UCSD-AML1 (cell line): ENCODE data around the gene RIN2.
"Not testable (repeated sequence)": the region's sequence is repeated elsewhere in the genome, so short reads cannot be mapped to it uniquely, and the experiment has no call there.

Source experiments
- DNase-seq: peaks from one replicate; lab custom pipeline; 2025; ENCODE audit not compliant: unreplicated experiment; lab: John Stamatoyannopoulos, UW

Gene RIN2

GRCh38 chr20:19738951-19739350, 19.1 kb upstream of the RIN2 start:
- DNase-seq: no peak

DNA sequence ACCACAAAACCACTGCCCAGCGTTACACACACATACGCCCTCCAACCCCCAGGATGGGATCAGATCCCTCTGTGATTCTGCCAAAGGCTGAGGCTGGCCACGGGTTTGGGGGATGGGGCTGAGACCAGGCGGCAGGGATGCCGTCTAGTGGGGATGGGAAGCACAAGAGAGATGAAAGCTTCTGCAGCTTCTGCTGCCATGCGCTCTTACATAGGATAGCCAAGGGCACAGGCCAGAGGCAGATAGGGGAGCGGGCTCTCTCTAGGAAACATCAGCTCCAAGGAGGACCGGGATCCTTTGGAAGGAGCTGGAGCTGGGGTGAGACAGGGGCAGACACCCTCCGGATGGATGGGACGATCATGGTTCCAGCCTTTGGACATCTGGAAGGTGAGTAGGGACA, 18.7 kb upstream of the RIN2 start:
- no peak for DNase-seq

GRCh38 chr20:19740512-19740911, 17.5 kb upstream of the RIN2 start:
- DNase-seq: no peak

DNA sequence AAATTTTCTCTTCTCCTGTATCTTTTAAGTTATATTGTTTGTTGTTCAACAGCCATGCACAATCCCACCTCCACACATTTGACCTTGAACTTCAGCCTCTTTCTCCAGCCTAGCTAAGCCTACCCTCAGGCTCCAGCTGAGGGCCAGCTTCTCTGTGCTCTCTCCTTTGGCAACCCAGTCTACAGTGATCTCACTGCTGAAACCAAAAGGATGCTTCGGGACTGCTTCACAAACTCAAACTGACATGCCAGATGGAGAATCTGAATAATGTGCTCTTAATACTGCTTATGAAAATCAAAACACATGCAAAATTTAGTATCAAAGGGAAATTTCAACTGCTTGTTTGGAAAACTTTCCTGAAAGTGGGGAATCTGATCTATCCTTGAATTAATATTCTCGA, 16.1 kb upstream of the RIN2 start:
- DNase-seq: no peak

DNA sequence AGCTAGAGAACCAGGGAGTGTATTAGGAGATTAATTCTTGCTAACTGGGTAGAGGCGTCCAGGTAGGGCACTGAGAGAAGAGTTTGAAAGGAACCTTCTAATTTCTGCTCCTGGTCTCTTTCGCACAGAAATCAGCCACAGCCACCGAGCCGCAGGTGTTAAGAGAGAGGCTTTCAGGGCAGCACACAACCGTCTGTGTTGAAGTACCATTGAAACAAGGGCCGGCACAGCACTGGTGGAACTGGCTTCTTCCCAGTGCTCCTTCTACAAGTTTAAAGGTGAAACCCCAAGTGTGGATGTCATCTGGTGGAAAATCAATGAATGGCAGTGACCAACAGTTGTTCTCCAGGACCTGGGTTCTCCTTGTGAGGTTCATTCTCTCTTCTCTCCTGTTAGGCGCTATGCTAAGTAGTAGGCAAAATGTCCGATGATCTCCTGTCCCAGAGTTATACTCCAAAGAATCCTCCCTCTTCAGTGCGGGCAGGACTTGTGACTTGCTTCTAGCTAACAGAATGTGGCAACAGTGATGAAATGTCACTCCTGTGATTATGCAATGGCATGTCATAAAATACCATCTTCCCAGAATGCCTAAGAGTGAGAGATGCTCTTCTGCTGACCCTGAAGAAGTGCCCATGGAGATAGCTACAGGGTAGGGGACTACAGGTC, 15.0 kb upstream of the RIN2 start:
- no peak for DNase-seq

GRCh38 chr20:19743640-19743995, 14.4 kb upstream of the RIN2 start:
- DNase-seq: peak; percentile 49

- DNase-seq: no peak
These were observed 13.0 kb upstream of the RIN2 start for GRCh38 chr20:19745106-19745505.

DNA sequence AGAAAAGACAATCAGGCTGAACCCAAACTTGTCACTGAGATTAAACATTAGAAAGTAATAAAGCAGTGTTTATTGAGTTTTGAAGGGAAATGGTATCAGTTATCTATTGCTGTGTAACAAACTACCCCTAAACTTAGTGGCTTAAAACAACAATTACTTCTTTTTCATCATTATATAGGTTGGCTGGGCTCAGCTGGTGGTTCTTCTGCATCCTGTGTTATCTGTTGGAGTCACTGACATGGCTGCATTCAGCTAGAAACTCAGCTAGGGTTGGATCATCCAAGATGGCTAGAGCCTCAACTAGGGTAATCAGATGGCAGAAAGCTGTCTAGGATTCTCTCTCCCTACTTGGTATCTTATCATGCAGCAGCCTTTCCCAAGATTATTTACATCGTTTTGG, 12.5 kb upstream of the RIN2 start:
- no peak for DNase-seq

DNA sequence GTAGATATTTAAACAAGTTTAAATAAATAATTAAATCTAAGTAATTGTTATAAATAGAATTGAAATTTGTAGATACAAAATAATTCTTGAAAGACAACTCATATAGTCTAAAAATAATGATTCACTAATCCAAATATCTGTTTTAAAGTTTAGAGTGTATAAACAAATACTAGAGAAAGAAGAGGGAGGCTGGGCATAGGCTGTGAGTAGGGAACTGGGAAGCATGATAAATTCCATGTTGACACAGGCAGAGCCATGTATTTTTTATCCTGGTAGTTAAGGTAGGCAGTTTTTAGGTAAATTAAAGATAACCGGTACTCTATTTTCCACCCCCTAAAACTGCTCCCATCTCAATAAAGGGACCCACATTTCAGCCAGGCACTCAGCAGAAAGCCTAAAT, 11.7 kb upstream of the RIN2 start:
- DNase-seq: no peak

- no peak for DNase-seq
These were observed 10.2 kb upstream of the RIN2 start for GRCh38 chr20:19747903-19748302.

GRCh38 chr20:19748681-19749080, 9.4 kb upstream of the RIN2 start:
- DNase-seq: no peak

DNA sequence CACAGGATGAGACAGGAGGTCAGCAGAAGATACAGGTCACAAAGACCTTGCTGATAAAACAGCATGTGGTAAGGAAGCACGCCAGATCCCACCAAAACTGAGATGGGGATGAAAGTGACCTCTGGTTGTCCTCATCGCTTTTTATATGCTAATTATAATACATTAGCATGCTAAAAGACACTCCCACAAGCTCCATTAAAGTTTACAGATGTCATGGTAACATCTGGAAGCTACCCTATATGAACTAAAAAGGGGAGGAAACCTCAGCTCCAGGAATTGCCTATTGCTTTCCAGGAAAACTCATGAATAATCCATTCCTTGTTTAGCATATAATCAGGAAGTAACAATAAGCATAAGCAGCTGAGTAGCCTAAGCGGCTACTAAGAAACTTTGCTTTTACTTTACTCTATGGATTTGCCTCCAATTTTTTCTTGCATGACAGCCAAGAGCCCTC, 8.4 kb upstream of the RIN2 start:
- DNase-seq: no peak

DNA sequence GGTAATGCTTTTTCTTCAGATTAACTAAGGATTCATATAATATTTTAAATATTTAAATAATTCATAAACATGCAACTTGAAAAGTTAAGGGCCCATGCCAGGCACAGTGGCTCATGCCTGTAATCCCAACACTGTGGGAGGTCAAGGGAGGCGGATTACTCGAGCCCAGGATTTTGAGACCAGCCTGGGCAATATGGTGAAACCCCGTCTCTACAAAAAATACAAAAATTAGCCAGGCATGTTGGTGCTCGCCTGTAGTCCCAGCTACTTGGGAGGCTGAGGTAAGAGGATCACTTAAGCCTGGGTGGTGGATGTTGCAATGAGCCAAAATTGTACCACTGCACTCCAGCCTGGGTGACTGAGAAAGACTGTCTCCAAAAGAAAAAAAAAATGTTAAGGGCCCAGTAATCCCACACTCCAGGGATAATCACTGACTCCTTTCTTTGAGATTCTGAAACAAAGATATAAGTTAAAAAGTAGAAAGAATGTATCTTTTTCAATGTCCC, 7.9 kb upstream of the RIN2 start:
- DNase-seq: no peak

- DNase-seq: peak; percentile 26
These were observed 7.0 kb upstream of the RIN2 start for GRCh38 chr20:19750907-19751636.

DNA sequence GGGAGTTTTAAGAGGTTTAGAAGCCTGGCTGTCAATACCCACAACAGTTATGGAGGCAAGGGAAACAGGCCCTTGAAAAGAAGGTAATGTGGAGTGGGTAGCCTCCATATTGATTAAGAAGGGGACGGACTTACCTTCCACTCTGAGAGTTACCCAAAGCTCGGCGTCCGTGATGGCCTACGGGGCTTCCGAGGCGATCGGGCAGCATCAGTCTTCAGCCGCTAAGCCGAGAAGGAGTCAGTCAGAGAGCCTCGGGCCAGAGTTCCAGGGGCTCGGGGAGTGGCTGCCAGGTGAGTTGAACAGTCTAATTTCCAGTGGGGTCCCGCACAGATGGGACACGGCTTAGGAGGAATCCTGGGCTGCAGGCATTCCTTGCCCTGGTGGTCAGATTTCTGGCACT, 3.9 kb upstream of the RIN2 start:
- DNase-seq: not testable (repeated sequence)

DNA sequence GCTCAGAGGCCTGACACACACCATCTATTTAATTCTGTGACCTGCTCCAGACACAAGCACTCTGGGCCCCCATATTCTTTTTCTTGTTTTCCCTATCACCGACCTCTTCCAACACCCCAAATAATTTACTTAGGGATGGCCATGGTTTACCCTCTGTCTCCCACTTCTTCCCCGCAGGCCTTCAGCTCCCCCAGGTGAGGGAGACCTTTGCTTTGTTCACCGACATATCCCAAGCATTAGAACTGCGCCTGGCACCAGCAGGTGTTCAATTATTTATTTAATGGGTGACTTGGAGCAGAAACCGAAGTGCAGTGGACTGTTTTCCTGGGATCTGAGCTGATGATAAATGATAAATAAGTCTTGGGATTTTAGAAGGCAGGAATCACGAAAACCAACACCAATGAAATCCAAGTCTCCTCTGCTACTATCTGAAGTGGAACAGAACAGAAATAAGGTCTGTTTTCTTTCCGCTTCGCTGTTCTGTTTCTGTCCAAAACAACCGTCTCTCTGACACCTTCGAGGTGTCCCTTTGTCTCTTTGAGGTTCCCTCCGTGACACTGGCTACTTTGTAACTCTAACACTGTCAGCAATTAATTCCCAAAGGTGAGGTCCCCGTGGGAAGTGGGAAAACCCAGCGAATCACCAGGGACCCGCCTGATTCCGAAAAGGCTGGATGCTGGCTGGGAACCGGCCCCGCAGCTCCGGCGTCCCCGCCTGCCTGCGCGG, 1.1 kb upstream of the RIN2 start:
- no peak for DNase-seq

DNA sequence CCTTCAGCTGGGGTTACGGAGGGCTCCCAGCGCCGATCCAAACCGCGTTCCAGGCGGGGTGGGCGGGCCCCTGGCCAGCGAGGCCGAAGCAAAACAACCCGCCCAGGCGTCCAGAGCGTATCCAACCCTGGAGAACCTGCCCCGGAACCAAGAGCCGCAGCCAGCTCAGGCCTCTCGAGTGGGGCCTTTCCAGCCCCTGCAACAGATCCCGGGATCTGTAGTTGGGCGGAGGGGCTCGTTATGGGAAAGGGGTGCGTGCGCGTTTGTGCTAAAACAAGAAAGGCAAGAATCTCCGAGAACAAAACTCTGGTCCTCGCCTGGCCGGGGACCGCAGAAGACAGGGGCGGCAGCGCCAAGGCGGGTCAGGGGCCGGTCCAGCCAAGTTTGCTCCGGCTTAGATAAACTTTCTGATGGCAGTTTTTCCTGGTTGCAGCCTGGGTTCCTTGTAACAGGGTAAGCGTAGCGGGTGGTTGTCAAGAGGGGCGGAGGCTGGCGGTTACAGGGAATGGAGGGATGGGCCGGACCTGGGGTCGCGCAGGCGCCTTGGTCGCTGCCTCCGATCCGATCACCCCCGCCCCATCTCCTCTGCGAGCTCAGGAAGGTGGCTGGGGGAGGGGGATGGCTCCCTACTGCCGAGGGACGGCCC, 448 bp upstream of the RIN2 start:
- peak; percentile 38 for DNase-seq

DNA sequence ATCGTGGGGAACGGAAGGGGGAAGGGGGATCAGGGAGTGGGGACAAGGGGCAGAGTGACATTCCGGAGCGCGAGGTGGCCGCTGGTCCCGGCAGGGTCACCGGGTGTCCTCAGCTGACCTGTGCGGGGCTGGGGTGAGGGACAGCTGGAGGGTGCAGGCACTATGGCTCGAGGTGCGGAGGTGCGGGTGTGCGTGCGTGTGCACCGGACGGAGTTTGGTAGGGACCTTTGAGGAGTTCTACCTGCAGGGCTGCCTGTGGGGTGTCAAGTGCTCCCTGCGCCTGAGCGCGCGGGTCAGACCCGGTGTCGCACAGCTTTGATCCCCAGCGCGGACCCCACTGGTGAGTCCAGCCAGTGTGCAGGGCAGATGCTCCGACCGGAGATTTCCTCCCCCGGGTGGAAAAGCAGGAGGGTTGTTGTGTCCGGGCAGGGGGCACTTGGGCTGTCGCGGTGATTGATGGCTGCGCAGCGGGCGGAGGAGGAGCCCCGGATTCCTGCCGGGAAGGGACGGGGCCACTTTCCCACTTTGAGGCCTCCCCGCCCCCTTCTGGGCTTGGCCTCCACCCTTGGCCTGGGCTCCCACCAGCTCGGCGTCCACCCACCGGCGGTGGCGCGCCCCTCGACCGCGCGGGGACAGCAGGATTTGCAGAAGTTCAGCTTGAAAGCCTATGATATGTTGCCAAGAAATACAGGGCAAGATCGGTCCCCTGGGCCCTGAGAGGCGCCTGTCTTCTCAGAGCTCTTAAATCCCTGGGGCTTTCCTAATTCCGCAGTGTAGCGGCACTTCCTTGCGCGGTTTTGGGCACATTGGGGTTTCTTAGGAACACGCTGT, 658 bp downstream of the RIN2 start:
- DNase-seq: no peak

DNA sequence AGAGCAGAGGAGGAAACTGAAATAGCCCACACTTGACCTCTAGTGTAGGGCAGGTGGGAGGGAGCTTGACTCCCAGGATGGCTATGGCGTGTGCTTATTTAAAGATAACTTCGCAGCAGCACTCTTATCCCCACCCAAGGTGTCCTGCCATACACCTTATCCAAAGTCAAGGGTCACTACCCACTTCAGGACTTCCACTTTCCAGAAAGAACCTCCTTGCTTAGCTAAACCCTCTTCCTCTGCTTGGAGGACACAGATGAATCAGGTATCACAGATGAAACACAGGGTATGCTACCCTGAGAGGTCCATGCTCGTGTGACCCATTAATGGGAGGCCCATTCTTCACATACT, 2.3 kb downstream of the RIN2 start:
- DNase-seq: no peak

GRCh38 chr20:19761326-19761725, 3.3 kb downstream of the RIN2 start:
- no peak for DNase-seq

DNA sequence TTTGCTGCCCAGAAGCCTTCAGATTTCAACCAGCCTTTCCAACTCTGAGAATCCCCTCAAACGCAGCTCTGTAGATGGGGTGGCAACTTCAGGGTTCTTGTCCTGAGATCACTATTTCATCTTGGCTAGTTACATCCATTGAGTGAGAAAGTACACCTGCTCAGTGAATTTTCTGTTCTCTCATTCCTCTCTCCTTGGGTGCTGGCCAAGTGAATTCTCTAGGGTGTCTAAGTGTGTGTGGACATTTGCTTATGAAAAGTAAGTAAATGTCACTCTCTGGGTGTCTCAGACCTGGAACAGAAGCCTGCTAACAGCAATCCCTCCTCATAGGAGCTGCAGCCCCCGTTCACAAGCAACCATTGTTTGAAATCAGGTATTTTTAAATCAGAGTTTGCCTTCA, 3.8 kb downstream of the RIN2 start:
- no peak for DNase-seq
